Activated CD4-positive, alpha-beta T cell treated with anti-CD3 and anti-CD28 coated beads for 48 hours (primary cell): ENCODE measurements around the gene LRRC8D.
"Not testable (repeated sequence)": the region's sequence is repeated elsewhere in the genome, so short reads cannot be mapped to it uniquely, and the experiment has no call there.

Source experiments
- DNase-seq: peaks from one replicate; pipeline ENCODE4 v3.0.0-alpha.2; 2020

LRRC8D gene

GRCh38 chr1:89971600-89971999 lies 150.8 kb downstream of the LRRC8D start:
- DNase-seq = no peak

- DNase-seq = no peak
Measured at GRCh38 chr1:89972024-89972423, 151.2 kb downstream of the LRRC8D start.

- no peak for DNase-seq
Measured at GRCh38 chr1:89973471-89974127, 152.8 kb downstream of the LRRC8D start.

- no peak for DNase-seq
Measured at GRCh38 chr1:89974256-89974655, 153.4 kb downstream of the LRRC8D start.

- no peak for DNase-seq
Measured at GRCh38 chr1:89974696-89975470, 154.1 kb downstream of the LRRC8D start.

GRCh38 chr1:89975540-89976125 lies 154.8 kb downstream of the LRRC8D start:
- no peak for DNase-seq

- DNase-seq = no peak
Measured at GRCh38 chr1:89978755-89979154, 157.9 kb downstream of the LRRC8D start.

GRCh38 chr1:89980605-89981004 lies 159.8 kb downstream of the LRRC8D start:
- DNase-seq = no peak

- DNase-seq = not testable (repeated sequence)
Measured at GRCh38 chr1:89982846-89983245, 162.0 kb downstream of the LRRC8D start.

- DNase-seq = not testable (repeated sequence)
Measured at GRCh38 chr1:89984564-89985116, 163.8 kb downstream of the LRRC8D start.

- no peak for DNase-seq
Measured at GRCh38 chr1:89986020-89986419, 165.2 kb downstream of the LRRC8D start.
